Activated CD4-positive, alpha-beta T cell treated with anti-CD3 and anti-CD28 coated beads, Interleukin-2, amount 50 U/mL, for 1 hour (primary cell): ENCODE results near the gene RNF220.
"Not testable (repeated sequence)": the region's sequence is repeated elsewhere in the genome, so short reads cannot be mapped to it uniquely, and the experiment has no call there.

Experiments used
- DNase-seq: peaks from one replicate; pipeline ENCODE4 v3.0.0-alpha.2; 2020

Gene RNF220

DNA sequence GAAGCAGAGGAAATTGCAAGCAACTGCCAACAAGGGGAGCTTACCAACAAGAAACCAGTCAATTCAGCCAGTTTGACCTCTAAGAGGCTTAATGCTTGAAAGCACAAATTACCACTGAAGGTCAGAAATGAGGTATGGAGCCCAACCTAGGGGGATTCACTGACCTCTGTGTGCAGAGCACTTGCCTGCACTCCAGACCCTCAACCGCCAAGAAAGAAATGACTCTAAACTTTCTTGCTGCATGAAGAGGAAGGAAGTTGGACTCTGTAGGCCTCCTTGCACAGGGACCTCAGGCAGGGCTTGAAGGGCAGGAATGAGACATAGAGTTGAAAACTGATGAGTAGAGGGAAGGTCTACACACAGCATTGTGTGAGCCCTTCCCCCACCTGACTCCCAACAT, 279.5 kb downstream of the RNF220 start:
- no peak for DNase-seq

GRCh38 chr1:44685218-44685617, 280.2 kb downstream of the RNF220 start:
- DNase-seq = no peak

DNA sequence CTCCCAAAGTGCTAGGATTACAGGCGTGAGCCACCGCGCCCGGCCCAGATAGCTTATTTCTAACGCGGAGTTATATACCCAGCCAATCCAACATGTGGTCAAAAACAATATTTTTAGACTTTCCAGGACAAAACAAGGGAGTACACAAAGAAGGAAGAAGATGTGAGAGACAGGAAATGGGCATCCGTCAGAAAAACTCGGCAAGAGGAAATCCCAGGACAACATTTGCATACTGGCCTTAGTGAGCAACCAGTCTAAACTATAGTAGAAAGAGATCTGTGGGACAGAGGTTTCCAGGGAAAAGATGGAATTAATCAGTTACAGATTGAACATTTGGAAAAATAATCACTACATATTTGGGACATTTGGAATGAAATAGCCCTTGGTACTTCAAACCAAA, 280.8 kb downstream of the RNF220 start:
- no peak for DNase-seq

- no peak for DNase-seq
These were observed 283.8 kb downstream of the RNF220 start for GRCh38 chr1:44688760-44689446.

GRCh38 chr1:44689447-44689765, 284.4 kb downstream of the RNF220 start:
- DNase-seq = no peak

DNA sequence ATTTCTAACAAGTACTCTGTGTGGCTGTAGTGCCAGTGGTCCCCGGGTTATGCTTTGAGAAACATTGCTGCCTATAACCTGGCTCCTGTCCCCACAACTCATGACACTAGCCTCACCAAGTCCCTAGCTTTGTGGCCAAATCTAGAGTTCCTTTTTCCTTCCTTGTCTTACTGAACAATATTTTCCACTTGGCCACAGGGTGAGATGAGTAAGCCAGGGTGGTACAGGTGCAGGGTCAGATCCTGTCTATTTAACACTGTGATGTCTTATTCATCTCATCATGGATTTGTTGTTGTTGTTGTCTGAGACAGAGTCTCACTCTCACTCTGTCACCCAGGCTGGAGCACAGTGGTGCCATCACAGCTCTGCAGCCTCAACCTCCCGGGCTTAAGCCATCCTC, 288.1 kb downstream of the RNF220 start:
- no peak for DNase-seq

GRCh38 chr1:44693900-44694299, 288.8 kb downstream of the RNF220 start:
- DNase-seq = no peak

- no peak for DNase-seq
These were observed 289.9 kb downstream of the RNF220 start for GRCh38 chr1:44694863-44695478.

- DNase-seq = no peak
These were observed 290.6 kb downstream of the RNF220 start for GRCh38 chr1:44695671-44696070.

GRCh38 chr1:44696101-44696500, 291.0 kb downstream of the RNF220 start:
- no peak for DNase-seq

DNA sequence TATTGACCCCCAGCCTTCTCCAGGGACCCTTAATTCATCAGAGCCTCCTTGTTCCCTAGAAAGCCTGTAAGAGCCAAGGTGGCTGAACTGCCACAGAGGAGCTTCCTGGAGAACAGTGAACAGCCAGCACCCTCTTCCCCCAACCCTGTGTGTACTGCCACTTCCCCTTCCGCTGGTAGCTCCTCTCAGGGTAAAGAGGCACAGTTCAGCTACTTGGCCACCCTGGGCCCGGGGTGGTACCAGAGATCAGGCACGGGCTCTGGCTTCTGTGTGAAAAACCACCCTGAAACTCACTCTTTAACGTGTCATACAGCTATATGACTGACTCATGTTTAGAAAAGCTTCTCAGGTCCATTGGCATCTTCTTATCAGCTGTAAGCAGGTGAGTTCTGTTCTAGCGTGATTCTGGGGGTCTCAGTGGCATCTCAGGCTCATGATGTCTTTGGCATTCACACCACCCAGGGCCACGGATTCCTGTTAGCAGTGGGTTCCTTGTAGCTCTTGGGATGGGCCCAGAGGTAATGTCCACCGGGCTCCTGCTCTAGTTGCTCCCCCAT, 291.8 kb downstream of the RNF220 start:
- peak; percentile 16 for DNase-seq

- DNase-seq = no peak
These were observed 293.1 kb downstream of the RNF220 start for GRCh38 chr1:44698138-44698537.

- not testable (repeated sequence) for DNase-seq
These were observed 294.3 kb downstream of the RNF220 start for GRCh38 chr1:44699375-44699774.

- DNase-seq = no peak
These were observed 295.5 kb downstream of the RNF220 start for GRCh38 chr1:44700573-44700972.

DNA sequence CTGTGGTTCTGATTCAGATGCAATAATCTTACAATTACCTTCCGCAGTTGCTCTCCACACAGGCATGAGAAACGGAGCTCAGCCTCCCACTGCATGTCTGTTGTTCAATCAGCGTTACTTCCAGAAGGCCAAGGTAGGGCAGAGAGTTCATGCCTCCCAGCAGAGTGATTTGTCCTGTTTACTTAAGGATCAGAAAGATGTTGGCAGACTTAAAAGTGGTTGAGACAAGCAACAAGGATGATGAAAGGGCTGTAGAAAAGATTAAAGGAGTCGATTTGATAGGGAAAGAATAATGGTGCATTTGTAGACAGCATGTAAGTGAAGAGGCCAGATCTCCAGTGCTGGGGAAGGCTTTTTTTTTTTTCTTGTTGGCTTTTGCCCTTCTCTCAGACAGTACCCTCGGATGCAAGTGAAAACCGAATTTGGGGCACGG, 296.1 kb downstream of the RNF220 start:
- DNase-seq = no peak
